ENCODE measurements around the gene MGMT.

MGMT gene

GRCh38 chr10:129637846-129638245 is 170.8 kb downstream of the MGMT start:
- in situ Hi-C loops (cut with HindIII; ENCODE audit: low sequenced_read_pairs): no loop called here
- DNase-seq (ENCODE audit: low read depth, low spot score): no peak
- no peak overlapping the region for H3K4me3 ChIP-seq (ENCODE audit: low read depth, low read length)
- TF ChIP-seq, protein P1, sequence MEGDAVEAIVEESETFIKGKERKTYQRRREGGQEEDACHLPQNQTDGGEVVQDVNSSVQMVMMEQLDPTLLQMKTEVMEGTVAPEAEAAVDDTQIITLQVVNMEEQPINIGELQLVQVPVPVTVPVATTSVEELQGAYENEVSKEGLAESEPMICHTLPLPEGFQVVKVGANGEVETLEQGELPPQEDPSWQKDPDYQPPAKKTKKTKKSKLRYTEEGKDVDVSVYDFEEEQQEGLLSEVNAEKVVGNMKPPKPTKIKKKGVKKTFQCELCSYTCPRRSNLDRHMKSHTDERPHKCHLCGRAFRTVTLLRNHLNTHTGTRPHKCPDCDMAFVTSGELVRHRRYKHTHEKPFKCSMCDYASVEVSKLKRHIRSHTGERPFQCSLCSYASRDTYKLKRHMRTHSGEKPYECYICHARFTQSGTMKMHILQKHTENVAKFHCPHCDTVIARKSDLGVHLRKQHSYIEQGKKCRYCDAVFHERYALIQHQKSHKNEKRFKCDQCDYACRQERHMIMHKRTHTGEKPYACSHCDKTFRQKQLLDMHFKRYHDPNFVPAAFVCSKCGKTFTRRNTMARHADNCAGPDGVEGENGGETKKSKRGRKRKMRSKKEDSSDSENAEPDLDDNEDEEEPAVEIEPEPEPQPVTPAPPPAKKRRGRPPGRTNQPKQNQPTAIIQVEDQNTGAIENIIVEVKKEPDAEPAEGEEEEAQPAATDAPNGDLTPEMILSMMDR (IDR thresholded peaks at IDR 0.05; ENCODE audit: low read depth, low read length): no peak

DNA sequence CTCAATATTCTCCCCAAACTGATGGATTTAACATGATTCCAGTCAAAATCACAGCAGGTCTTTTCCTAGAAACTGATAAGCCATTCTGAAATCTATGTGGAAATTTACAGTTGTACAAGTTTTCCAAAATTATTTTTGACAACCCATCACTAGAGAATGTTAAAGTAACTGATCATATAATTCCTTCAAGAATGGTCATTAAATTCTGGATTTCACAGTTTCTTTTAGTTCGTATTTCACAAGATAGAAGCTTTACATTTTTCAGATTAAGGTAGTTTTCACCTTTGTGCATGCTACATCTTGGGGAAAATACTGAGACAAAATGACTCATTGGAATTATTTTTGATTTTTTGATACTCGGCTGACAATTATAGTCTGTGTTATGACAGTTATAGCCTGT is 174.3 kb downstream of the MGMT start:
- TF ChIP-seq, protein P1 (IDR thresholded peaks at IDR 0.05; ENCODE audit: low read depth, low read length): no peak
- in situ Hi-C loops (cut with HindIII; ENCODE audit: low sequenced_read_pairs): no loop called here
- no peak for DNase-seq (ENCODE audit: low read depth, low spot score)
- H3K4me3 ChIP-seq (ENCODE audit: low read depth, low read length): no peak overlapping the region

- TF ChIP-seq, protein P1 (IDR thresholded peaks at IDR 0.05; ENCODE audit: low read depth, low read length): no peak
- no peak overlapping the region for H3K4me3 ChIP-seq (ENCODE audit: low read depth, low read length)
- no peak for DNase-seq (ENCODE audit: low read depth, low spot score)
- in situ Hi-C loops (cut with HindIII; ENCODE audit: low sequenced_read_pairs): no loop called here
Measured at GRCh38 chr10:129641982-129642381, 174.9 kb downstream of the MGMT start.

- TF ChIP-seq, protein P1 (IDR thresholded peaks at IDR 0.05; ENCODE audit: low read depth, low read length): no peak
- in situ Hi-C loops (cut with HindIII; ENCODE audit: low sequenced_read_pairs): no loop called here
- DNase-seq (ENCODE audit: low read depth, low spot score): no peak
- H3K4me3 ChIP-seq (ENCODE audit: low read depth, low read length): no peak overlapping the region
Measured at GRCh38 chr10:129642427-129642826, 175.4 kb downstream of the MGMT start.

DNA sequence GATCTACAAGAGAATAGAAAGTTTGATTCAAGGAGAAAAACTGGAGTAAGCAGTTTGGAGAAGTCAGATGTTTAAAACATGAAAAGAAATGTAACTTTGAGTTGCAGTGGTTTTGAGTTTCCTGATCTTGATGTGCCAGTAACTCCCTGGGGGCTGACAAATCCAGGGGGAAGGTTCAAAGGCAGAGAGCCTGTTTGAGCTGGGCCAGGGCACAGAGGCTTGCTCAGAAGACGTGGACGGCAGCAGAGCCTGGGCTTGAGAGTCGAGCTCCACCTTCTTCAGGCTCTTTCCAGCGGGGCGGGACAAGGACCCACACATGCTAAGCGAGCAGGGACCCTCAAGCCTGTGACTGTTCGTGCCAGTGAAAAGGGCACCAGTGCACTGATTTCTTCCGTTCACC is 176.2 kb downstream of the MGMT start:
- DNase-seq (ENCODE audit: low read depth, low spot score): no peak
- TF ChIP-seq, protein P1 (IDR thresholded peaks at IDR 0.05; ENCODE audit: low read depth, low read length): no peak
- in situ Hi-C loops (cut with HindIII; ENCODE audit: low sequenced_read_pairs): no loop called here
- no peak overlapping the region for H3K4me3 ChIP-seq (ENCODE audit: low read depth, low read length)

DNA sequence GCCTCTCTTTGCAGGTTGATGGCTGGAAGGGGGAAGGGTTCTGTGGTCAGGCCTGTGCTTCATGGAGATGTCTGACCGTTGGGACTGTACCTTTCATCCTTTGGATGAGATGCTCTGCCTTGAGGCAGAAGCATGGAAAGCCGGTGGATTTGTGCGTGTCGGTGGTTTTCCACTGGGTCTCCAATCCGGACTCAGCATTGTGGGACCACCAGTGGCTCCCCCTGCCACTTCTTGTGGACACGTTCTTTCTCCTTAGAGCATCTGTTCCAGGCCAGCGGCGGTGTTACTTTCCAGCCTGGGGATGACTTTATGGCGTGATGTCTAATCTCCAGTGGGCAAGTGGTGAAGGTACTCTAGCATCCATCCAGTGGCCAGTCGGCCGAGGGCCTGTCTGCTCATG is 178.4 kb downstream of the MGMT start:
- H3K4me3 ChIP-seq (ENCODE audit: low read depth, low read length): no peak overlapping the region
- TF ChIP-seq, protein P1 (IDR thresholded peaks at IDR 0.05; ENCODE audit: low read depth, low read length): no peak
- no peak for DNase-seq (ENCODE audit: low read depth, low spot score)
- in situ Hi-C loops (cut with HindIII; ENCODE audit: low sequenced_read_pairs): no loop called here

DNA sequence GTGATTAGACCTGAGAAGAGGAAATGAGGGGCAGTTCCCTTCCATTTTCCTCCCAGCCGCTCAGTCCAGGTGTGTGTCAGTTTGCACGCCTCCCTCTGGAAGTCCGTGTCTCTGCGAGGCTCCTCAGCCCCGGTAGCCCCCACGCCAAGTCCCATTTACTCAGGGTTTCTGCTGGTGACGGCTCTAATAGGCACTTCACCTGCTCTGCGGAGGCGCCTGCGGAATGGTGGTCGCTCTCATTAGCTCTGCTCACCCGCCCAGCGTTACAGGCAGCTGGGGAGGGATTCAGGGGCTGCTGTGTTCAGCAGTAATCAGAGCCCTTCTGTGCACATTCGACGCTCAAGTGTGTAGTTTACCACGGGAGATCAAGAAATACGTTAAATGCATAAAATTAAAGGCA is 179.9 kb downstream of the MGMT start:
- TF ChIP-seq, protein P1 (IDR thresholded peaks at IDR 0.05; ENCODE audit: low read depth, low read length): no peak
- DNase-seq (ENCODE audit: low read depth, low spot score): no peak
- in situ Hi-C loops (cut with HindIII; ENCODE audit: low sequenced_read_pairs): no loop called here
- H3K4me3 ChIP-seq (ENCODE audit: low read depth, low read length): no peak overlapping the region

Data from astrocyte of the spinal cord (primary cell).